Stimulated activated CD4-positive, alpha-beta T cell treated with anti-CD3 and anti-CD28 coated beads, Interleukin-12 subunit alpha, Interleukin-12 subunit beta, amount 100 ng/mL, for 4 hours (primary cell): Measurements from ENCODE around the gene DZIP1L.

ENCODE experiments used
- DNase-seq: peaks from one replicate; pipeline ENCODE4 v3.0.0-alpha.2; 2020

The DZIP1L gene

DNA sequence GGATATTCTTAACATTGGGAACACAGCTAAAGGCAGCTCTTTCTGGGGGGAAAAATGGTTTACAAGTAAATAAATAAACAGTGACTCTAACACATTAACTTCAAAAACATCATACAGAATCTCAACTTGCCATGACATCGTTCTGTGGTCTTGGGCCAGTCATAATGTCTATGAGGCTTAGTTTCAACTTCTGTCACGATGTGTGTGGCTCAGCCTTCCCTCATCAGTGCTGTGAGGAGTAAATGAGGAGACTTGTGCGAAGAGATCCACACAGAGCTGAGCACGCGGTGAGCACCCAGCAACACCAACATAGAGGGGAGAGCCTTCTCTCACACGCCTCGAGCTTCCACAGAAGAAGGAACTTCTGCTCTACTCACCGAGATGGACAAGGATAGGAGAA lies 49.0 kb downstream of the DZIP1L start:
- DNase-seq = no peak

DNA sequence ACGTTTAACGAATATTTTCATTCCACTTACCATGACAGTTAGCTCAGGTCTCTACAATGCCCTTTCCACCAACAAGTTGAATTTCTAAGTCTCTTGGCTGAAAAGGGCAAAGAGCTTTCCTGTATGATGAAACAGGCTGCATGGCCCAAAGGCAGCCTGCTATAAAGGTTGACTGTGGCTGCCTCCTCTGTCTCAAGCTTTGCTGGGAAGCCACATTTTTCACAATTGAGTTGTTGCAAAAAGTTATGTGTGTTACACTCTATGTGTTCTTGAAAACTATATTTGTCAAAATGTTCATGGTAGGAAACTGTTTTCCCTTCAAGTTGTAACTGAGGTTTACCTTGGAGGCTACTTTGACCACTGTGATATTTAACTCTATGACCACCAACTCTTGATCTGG lies 49.5 kb downstream of the DZIP1L start:
- DNase-seq = no peak

DNA sequence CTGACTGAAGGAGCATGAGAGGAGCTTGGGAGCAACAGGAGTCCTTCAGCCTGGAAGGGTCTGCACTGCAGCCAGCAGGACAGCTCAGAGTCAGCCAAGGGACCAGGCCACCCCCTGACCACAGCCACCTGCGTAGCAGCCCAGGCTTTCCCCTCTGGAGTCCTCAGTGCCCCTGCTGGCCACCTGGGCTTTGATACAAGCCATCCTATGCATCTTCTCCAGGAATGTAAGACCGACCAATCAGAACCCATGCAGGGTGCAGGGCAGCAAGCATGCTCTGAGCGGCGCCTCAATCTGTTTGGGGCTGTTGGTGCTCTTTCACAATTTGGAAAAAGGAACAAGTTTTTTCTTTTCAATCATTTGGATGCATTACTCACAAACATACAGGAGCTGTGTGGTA lies 52.0 kb downstream of the DZIP1L start:
- DNase-seq = no peak

DNA sequence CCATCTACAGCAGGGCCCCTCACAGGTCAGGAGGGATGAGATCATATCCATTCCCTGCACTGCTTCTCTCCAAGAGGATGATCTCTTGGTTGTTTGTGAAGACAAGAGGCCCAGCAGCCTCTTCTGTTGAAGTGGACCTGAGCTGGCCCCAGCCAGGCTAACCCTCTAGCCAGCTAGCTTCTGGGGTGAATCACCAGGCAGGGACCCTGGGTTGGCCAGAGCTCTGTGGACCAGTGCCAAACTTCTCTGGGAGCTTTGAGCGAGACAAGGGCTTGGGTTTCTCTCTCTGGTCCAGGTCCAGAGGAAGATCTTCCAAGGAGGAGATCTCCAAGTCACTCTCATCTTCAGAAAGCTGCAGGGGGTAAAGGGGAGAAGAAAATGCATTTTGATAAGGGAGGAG lies 52.8 kb downstream of the DZIP1L start:
- DNase-seq = no peak

GRCh38 chr3:138062037-138062436 lies 53.4 kb downstream of the DZIP1L start:
- DNase-seq = no peak

GRCh38 chr3:138060792-138061191 lies 54.6 kb downstream of the DZIP1L start:
- DNase-seq = no peak

DNA sequence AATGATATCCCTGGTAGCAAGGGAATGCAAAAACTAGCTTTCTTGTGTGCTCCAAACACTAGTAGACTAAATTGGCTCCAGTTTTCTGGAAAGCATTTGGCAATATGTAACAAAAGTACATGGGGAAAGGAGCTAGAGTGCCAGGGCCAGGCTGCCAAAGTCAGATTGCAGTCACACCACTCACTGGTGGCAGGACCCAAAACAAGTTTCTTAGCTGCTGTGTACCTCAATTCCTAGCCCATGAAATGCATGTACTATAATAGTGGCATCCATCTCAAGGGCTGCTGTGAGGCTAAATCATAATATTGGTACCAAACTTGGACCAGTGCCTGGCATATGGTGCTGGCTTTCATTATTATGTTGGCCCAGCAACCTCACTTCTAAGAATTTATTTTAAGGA lies 56.1 kb downstream of the DZIP1L start:
- no peak for DNase-seq

- no peak for DNase-seq
Measured at GRCh38 chr3:138057384-138057783, 58.0 kb downstream of the DZIP1L start.

- no peak for DNase-seq
Measured at GRCh38 chr3:138054057-138054456, 61.4 kb downstream of the DZIP1L start.

DNA sequence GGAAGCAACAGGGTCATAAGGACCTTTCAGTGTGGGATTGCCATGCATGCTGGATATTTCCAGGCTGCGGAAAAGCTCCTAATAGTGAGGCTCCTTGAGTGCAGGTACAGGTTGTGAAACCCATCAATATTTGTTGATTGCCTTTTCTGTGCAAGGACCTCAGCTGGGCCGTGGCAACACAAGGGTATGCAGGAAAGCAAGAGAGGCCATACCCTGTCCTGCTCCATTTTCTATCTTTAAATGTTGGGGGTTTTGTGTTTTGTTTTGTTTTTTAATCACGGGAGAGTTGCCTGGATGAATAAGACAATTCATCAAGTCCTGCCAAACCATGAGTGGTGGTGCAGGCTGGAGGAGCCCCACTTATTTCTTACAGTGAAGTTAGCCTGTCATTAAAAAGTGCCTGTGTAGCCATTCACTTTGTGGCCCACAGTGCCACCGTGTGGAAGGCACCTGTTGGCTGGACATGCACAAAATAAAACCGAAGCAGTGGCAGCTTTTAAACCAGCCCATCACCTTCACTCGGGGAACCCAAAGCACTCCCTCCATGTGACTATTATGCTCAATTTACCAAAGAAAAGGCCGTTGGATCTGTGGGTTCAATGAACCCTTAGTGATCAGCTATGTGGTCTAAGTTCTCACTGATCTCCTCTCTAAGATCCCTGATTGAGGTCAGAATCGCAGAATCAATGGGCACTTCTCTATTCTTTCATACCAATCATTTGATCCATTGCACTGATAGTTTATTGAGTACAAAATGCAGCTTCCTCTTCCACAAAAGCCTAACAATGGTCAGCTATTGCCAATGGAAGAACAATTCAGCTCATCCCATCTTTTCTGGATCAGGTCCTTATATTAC lies 63.2 kb downstream of the DZIP1L start:
- no peak for DNase-seq

DNA sequence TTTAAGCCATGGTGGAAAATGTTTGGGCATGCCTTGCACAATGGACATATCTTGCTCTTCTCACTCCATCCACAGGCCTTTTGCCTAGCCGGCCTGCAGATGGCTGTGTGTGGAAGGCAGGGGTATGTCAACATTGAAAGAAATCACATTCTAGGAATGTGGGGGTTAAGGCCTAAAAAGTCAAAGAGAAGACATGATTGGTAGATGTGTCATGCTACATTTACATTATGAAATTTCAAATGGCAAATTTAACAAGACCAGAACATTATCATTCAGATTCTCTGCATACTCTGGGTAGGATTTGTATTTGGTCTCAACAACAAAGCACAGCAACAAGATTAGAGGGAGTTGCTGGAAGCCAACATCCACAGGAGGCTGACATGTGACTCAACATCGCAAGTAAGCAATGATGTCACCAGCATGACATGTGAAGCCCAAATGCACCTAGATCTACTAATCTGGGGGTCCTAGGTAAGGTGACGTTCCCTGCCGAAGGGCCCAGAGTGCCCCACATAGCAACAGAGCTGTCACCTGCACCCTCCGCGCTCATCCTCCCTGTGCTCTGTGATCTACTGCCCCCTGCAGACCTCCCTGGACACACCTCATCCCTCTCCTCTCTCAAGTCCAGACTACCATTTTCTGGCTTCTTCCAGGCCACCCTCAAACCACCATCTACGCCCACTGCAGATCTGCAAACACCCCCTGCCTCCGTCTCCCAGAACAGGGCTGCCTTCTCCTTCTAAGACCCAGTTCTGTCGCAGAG lies 66.1 kb downstream of the DZIP1L start:
- DNase-seq = no peak

DNA sequence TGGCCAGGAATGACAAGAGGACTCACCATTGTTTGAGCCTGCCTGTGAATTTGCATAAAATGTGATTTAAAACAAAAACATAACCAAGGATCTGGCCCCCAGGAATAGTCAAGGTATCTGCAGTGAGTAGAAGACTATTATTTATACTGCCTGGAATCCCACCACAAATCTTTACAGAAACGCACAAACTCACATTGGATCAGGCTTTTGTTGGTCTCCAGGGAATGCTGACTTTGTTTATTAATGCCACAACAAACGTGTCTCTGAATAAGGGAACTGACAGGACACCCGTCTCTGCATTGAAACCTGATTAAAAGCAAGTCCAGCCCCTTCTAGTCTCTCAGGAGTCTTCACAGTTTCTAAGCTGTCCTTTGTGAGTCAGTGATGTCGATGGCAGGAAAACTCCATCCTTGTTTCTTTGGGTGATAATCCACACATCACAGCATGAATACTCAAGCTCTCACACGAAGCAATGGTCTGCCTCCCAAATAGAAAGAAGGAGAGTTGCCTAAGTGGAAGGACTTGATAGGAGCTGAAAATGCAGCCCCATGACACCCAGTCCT lies 67.7 kb downstream of the DZIP1L start:
- no peak for DNase-seq

- DNase-seq = no peak
Measured at GRCh38 chr3:138046955-138047354, 68.5 kb downstream of the DZIP1L start.

DNA sequence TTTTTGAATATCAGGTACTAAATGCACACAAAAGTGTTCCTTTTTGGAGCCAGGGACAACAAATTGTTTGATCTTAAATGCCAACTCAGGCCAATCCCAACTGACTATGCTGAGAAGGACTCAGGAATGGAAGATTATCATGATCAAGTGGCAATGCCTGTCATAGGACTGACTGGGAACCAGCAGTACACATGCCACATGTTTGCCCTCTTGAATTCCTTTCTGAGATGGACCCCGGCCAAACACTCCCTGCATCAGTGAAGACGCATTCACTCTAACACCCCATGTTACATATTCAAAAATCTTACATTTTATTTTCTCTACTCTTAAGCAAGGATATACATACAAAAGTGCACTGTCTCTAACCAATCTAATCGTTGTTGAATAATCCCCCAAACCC lies 69.3 kb downstream of the DZIP1L start:
- DNase-seq = no peak

- no peak for DNase-seq
Measured at GRCh38 chr3:138043266-138044029, 72.0 kb downstream of the DZIP1L start.

GRCh38 chr3:138042043-138042442 lies 73.4 kb downstream of the DZIP1L start:
- DNase-seq = no peak

DNA sequence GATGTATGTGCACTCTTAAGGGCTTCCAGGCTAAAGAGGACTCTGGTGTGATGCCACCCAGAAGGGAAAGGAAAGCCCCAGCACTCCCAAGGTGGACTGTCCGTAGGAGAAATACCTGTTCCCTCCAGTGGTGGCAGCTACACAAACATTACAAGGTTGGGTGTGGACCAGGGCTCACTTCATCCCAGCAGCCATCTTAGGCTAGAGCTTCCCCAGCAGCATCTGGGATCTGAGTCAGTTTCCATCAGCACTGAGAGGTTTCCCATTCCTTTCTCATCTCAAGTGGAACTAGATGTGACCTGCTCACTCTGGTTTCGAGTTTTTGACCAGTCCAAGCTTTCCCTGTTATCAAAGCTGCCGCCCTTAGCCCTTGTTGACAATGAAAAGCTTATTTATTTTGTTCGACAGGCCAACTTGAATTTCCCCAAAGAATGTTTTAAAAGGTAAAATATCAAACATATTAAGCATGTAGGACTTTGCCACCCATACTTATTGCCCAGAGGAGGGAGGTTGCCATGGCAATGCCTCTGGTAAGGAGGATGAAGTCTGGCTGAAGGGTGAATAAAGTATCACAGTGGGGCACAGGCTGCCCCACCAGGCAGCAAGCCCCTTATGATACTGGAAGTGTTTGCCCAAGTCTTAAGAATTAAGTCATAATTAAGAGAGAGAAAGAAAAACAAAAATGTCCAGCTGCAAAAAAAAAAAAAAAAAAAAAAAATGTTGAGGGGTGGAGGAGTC lies 76.5 kb downstream of the DZIP1L start:
- DNase-seq = no peak

DNA sequence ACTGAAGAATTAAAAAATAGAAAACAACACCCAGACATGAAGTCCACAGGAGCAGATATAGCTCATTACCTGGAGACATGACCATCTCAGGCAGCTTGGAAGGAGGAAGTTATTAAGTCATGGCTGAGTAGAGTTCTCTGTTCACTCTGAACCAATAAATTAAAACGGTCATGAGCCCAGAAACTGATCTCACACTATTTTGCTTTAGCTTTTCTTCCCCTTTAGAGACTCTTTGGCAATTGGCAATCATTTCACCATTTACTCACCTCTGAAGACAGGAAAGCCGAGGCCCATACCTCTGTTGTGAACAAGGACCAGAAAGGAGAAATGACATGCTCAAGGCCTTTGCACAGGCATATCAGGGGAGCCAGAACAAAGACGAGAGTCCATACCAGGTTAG lies 78.8 kb downstream of the DZIP1L start:
- DNase-seq = no peak

DNA sequence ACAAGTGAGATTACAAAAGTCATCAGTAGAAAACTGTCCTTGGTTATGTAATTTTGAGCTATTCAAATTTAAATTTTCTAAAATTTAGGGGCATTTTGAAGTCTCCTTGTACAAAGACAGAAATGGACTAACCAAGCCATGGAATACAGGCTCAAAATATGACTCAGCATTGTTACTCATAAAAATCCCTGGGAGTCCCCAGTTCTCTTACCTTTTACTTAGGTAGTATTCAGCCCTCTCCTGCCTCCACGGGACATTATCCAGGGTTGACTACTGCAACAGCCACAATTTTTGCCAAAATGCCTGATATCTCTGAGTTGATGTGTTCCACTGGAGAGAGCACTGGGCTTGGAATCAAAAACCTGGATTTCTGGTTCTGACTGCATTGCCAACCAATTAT lies 80.5 kb downstream of the DZIP1L start:
- DNase-seq = no peak

GRCh38 chr3:138033202-138033691 lies 82.2 kb downstream of the DZIP1L start:
- no peak for DNase-seq

DNA sequence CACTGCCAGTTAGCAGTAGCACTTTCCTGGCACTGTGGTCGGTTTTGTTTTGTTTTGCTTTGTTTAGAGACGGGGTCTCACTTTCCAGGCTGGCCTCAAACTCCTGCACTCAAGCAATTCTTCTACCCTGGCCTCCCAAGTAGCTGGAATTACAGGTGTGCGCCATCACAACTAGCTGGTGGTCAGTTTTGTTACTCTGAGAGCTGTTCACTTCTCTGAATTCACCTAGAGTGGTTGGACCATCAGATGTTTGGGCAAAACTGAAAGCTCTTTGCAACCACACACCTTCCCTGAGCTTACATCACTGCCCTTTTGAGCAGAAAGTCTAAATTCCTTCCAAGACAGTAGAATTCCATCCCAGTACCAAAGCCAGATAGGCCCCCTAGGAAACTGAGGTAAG lies 82.8 kb downstream of the DZIP1L start:
- DNase-seq = no peak

- DNase-seq = no peak
Measured at GRCh38 chr3:138031536-138031935, 83.9 kb downstream of the DZIP1L start.
